Chondrocyte (in vitro differentiated cells): ENCODE measurements around the gene AK2. TPM values are rescaled to one million over a fixed set of nuclear protein-coding genes. Genes with fewer than 3 reads are reported as not detected.
"Not testable (repeated sequence)": the region's sequence is repeated elsewhere in the genome, so short reads cannot be mapped to it uniquely, and the experiment has no call there.

Experiments
- DNase-seq: peaks from one replicate; pipeline ENCODE4 v3.0.0; 2021; ENCODE audit warnings: mixed read lengths, low spot score
- H3K27ac Mint-ChIP-seq: one replicate; pipeline ENCODE4 v1.8.0; 2021; ENCODE audit warnings: mild to moderate bottlenecking, moderate library complexity, mixed read lengths; ENCODE audit not compliant: unreplicated experiment
- H3K27me3 Mint-ChIP-seq: 2 replicates; pipeline ENCODE4 v1.8.0; 2021; ENCODE audit warnings: low read depth, mixed read lengths
- H3K36me3 Mint-ChIP-seq: 2 replicates; pipeline ENCODE4 v1.8.0; 2021; ENCODE audit warnings: low read depth, mixed read lengths
- H3K4me1 Mint-ChIP-seq: 2 replicates; pipeline ENCODE4 v1.8.0; 2021; ENCODE audit warnings: low read depth, mild to moderate bottlenecking, mixed read lengths
- H3K4me3 Mint-ChIP-seq: one replicate; pipeline ENCODE4 v1.8.0; 2021; ENCODE audit warnings: mild to moderate bottlenecking, moderate library complexity, mixed read lengths; ENCODE audit not compliant: unreplicated experiment
- H3K9me3 Mint-ChIP-seq: 2 replicates; pipeline ENCODE4 v1.8.0; 2021; ENCODE audit warnings: low read depth, mixed read lengths
- CTCF ChIP-seq: fragments of 200-600 bp; sonication (generic); IDR thresholded peaks from 2 replicates; pipeline ENCODE4 v1.5.0; 2021; ENCODE audit warnings: antibody characterized with exemption, mild to moderate bottlenecking, moderate library complexity
- total RNA-seq: library from RNA; stranded (reverse); gene quantifications from 3 replicates; pipeline ENCODE4 v1.2.1, GENCODE V29; 2021

AK2 gene
- total RNA-seq, 1 donor from 2014 or later = 94.9 TPM

GRCh38 chr1:33049371-33049770 lies 12.7 kb upstream of the AK2 start:
- Mint-ChIP-seq H3K4me3 (no peak overlapping the region), H3K4me1 (peaks cover 16% of the 10 kb centered on the region), H3K27ac (no peak overlapping the region), H3K9me3 (no peaks in the 10 kb centered on the region), H3K27me3 (no peaks in the 10 kb centered on the region), H3K36me3 (no peaks in the 10 kb centered on the region)
- no peak for DNase-seq
- TF ChIP-seq CTCF = no peak

DNA sequence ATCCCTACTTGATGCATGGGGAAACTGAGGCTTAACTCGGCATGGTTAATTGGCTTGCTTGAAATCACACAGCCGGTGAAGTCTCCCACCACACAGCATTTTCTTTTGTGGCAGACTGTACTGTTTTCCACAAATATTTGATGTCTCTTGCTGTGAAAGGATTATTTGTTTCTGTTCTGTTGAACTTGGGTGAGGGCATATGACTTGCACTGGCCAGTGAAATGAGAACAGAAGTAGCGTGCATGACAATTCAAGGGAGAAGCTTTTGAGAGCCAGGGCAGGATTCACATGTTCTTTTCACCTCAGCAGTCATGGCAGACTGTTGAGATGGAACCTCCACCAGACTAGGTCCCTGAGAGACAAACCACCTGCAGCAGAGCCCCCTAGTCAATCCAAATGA lies 11.7 kb upstream of the AK2 start:
- Mint-ChIP-seq H3K36me3 (no peaks in the 10 kb centered on the region), H3K27ac (no peak overlapping the region), H3K27me3 (no peaks in the 10 kb centered on the region), H3K4me3 (no peak overlapping the region), H3K9me3 (no peaks in the 10 kb centered on the region), H3K4me1 (peaks cover 16% of the 10 kb centered on the region)
- no peak for TF ChIP-seq CTCF
- no peak for DNase-seq

- Mint-ChIP-seq H3K4me3 (no peak overlapping the region), H3K27ac (no peak overlapping the region), H3K9me3 (no peaks in the 10 kb centered on the region), H3K4me1 (peaks cover 16% of the 10 kb centered on the region), H3K36me3 (no peaks in the 10 kb centered on the region), H3K27me3 (no peaks in the 10 kb centered on the region)
- no peak for TF ChIP-seq CTCF
- DNase-seq = no peak
Observed at GRCh38 chr1:33047839-33048305, 11.2 kb upstream of the AK2 start.

GRCh38 chr1:33047290-33047689 lies 10.6 kb upstream of the AK2 start:
- Mint-ChIP-seq H3K4me3 (no peak overlapping the region), H3K27me3 (no peaks in the 10 kb centered on the region), H3K9me3 (no peaks in the 10 kb centered on the region), H3K27ac (no peak overlapping the region), H3K36me3 (no peaks in the 10 kb centered on the region), H3K4me1 (peaks cover 16% of the 10 kb centered on the region)
- TF ChIP-seq CTCF = no peak
- DNase-seq = no peak

DNA sequence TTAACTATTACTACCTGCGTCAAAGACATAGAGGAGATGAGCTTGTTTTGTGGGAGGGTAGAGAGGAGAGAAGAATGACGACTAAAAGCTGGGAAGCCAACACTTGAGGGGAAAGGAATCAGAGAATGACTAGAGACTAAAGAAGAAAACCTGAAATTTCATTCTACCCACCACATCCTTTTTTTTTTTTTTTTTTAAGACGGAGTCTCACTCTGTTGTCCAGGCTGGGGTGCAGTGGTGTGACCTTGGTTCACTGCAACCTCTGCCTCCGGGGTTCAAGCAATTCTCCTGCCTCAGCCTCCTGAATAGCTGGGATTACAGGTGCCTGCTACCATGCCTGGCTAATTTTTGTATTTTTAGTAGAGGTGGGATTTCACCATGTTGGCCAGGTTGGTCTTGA lies 9.6 kb upstream of the AK2 start:
- H3K4me1 Mint-ChIP-seq = peaks cover 16% of the 10 kb centered on the region
- not testable (repeated sequence) for H3K4me3 Mint-ChIP-seq, H3K36me3 Mint-ChIP-seq, H3K9me3 Mint-ChIP-seq, H3K27me3 Mint-ChIP-seq, DNase-seq, H3K27ac Mint-ChIP-seq

DNA sequence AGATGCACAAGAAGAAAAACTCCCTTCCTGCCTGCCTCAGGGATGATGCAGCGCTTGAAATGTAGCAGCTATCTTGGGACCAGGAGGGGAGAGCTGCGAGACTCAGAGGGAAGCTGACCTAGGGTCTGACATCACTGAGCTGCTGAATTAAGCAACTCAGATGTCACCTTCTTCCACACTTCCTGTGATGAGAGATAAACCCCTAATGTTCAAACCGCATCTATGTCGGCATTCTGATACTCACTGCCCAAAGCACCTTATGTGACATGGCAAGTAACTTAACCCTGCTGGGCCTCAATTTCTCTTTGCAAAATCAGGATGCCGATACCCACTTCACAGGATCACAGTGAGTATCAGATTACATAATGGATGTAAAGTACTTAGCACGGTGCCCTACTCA lies 9.1 kb upstream of the AK2 start:
- DNase-seq = no peak
- H3K4me1 Mint-ChIP-seq = peaks cover 16% of the 10 kb centered on the region

More for the DNA sequence above, 9.1 kb upstream of the AK2 start:
- no peak for TF ChIP-seq CTCF
- Mint-ChIP-seq H3K27ac (no peak overlapping the region), H3K9me3 (no peaks in the 10 kb centered on the region), H3K36me3 (no peaks in the 10 kb centered on the region), H3K4me3 (no peak overlapping the region), H3K27me3 (no peaks in the 10 kb centered on the region)
